ENCODE results near the gene PHYKPL.
"Not testable (repeated sequence)": the region's sequence is repeated elsewhere in the genome, so short reads cannot be mapped to it uniquely, and the experiment has no call there.

The PHYKPL gene

DNA sequence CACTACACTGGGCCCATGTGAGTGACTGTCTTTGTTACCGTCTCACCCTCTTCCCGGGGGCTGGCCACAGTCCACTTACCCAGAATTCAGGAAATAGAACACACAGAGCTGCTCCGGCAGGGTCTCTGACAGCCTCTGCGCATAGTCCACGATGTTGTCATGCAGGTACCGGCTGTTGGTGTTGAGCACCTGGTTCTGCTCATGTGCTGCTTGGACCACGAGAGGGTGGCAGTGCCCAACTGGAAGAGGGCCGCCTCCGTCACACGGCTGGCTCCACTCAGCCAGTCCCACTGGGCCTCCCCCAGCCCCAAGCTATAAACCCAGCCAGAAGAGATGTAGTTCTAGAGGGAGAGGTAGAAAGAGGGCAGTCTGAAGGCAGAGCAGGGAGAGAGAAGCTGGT is 2.7 kb downstream of the PHYKPL start:
- no peak overlapping the region for H3K4me3 ChIP-seq (replicated peaks; ENCODE audit: insufficient read depth, low read length)
- no peak for TF ChIP-seq SPI1 (IDR thresholded peaks at IDR 0.05; ENCODE audit: borderline replicate concordance, low read depth)
- TF ChIP-seq, protein P1, sequence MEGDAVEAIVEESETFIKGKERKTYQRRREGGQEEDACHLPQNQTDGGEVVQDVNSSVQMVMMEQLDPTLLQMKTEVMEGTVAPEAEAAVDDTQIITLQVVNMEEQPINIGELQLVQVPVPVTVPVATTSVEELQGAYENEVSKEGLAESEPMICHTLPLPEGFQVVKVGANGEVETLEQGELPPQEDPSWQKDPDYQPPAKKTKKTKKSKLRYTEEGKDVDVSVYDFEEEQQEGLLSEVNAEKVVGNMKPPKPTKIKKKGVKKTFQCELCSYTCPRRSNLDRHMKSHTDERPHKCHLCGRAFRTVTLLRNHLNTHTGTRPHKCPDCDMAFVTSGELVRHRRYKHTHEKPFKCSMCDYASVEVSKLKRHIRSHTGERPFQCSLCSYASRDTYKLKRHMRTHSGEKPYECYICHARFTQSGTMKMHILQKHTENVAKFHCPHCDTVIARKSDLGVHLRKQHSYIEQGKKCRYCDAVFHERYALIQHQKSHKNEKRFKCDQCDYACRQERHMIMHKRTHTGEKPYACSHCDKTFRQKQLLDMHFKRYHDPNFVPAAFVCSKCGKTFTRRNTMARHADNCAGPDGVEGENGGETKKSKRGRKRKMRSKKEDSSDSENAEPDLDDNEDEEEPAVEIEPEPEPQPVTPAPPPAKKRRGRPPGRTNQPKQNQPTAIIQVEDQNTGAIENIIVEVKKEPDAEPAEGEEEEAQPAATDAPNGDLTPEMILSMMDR (IDR thresholded peaks at IDR 0.05; ENCODE audit: insufficient read depth, low read length): no peak
- no peak for TF ChIP-seq GABPA (IDR thresholded peaks at IDR 0.05; ENCODE audit: low read depth)
- TF ChIP-seq, protein P2, sequence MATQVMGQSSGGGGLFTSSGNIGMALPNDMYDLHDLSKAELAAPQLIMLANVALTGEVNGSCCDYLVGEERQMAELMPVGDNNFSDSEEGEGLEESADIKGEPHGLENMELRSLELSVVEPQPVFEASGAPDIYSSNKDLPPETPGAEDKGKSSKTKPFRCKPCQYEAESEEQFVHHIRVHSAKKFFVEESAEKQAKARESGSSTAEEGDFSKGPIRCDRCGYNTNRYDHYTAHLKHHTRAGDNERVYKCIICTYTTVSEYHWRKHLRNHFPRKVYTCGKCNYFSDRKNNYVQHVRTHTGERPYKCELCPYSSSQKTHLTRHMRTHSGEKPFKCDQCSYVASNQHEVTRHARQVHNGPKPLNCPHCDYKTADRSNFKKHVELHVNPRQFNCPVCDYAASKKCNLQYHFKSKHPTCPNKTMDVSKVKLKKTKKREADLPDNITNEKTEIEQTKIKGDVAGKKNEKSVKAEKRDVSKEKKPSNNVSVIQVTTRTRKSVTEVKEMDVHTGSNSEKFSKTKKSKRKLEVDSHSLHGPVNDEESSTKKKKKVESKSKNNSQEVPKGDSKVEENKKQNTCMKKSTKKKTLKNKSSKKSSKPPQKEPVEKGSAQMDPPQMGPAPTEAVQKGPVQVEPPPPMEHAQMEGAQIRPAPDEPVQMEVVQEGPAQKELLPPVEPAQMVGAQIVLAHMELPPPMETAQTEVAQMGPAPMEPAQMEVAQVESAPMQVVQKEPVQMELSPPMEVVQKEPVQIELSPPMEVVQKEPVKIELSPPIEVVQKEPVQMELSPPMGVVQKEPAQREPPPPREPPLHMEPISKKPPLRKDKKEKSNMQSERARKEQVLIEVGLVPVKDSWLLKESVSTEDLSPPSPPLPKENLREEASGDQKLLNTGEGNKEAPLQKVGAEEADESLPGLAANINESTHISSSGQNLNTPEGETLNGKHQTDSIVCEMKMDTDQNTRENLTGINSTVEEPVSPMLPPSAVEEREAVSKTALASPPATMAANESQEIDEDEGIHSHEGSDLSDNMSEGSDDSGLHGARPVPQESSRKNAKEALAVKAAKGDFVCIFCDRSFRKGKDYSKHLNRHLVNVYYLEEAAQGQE (IDR thresholded peaks at IDR 0.05; ENCODE audit: insufficient replicate concordance, low read depth): no peak
- no peak for TF ChIP-seq POLR2AphosphoS5 (IDR thresholded peaks at IDR 0.05; ENCODE audit: low read depth)
- DNase-seq (ENCODE audit: low read depth in 1 of 2, low spot score in 1 of 2): no peak
- no peak overlapping the region for H3K27ac ChIP-seq (replicated peaks)
- H3K27me3 ChIP-seq (ENCODE audit: insufficient read depth, poor library complexity, severe bottlenecking): no peaks in the 10 kb centered on the region

DNA sequence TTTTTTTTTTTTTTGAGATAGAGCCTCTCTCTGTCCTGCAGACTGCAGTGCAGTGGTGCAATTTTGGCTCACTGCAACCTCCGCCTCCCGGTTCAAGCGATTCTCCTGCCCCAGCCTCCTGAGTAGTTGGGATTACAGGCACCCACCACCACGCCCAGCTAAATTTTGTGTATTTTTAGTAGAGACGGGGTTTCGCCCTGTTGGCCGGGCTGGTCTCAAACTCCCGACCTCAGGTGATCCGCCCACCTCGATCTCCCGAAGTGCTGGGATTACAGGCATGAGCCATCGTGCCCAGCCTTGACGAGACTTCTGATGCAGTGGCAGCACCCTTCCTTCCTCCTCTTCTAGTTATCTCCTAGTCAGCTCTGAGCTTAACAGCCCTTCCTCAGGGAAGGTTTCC is 3.5 kb downstream of the PHYKPL start:
- not testable (repeated sequence) for H3K27me3 ChIP-seq (ENCODE audit: insufficient read depth, poor library complexity, severe bottlenecking); H3K27ac ChIP-seq (replicated peaks); H3K4me3 ChIP-seq (replicated peaks; ENCODE audit: insufficient read depth, low read length); DNase-seq (ENCODE audit: low read depth in 1 of 2, low spot score in 1 of 2)

DNA sequence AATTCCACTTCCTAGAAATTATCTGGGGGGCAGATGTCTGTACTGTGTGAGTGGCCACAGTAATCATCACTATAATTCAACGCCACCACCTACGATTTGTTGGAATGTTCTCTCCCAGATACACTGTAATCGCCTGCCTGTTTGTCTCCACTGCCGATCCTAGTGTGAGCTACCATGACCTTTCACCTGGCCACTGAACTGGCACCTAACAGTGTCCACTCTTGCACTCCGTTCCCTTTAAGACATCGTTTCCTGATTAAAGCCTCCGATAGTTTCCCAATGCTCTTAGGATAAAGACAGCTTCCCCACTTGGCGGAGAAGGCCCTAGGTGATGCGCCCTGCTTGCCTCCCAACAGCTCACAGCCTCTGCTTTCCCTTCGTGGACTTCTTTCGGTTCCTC is 4.0 kb downstream of the PHYKPL start:
- Histone ChIP-seq H3K27ac (replicated peaks) (no peak overlapping the region), H3K4me3 (replicated peaks; ENCODE audit: insufficient read depth, low read length) (no peak overlapping the region), H3K27me3 (ENCODE audit: insufficient read depth, poor library complexity, severe bottlenecking) (no peaks in the 10 kb centered on the region)
- DNase-seq (ENCODE audit: low read depth in 1 of 2, low spot score in 1 of 2): no peak
- TF ChIP-seq SPI1 (IDR thresholded peaks at IDR 0.05; ENCODE audit: borderline replicate concordance, low read depth) (no peak), POLR2AphosphoS5 (IDR thresholded peaks at IDR 0.05; ENCODE audit: low read depth) (no peak), GABPA (IDR thresholded peaks at IDR 0.05; ENCODE audit: low read depth) (no peak)
- TF ChIP-seq, protein P2 (IDR thresholded peaks at IDR 0.05; ENCODE audit: insufficient replicate concordance, low read depth): no peak
- TF ChIP-seq, protein P1 (IDR thresholded peaks at IDR 0.05; ENCODE audit: insufficient read depth, low read length): no peak

DNA sequence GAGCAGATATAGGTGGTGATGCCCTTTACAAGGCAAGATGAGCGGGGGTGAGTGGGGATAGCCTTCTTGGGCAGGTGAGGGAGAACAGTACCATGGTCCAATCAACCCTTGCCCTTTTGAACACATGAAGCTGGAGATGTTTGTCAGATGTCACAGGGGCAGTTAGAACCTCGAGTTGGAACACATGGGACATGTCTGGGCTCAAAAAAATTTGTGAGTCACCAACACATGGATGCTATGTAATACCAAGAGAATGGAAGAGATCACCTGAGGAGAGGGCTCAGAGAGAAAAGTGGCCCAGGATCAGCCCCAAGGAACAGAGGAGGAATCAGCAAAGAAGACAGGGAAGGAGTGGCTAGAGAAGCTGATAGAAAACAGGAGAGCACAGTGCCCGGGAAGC is 4.7 kb downstream of the PHYKPL start:
- no peak for DNase-seq (ENCODE audit: low read depth in 1 of 2, low spot score in 1 of 2)
- Histone ChIP-seq H3K27me3 (ENCODE audit: insufficient read depth, poor library complexity, severe bottlenecking) (no peaks in the 10 kb centered on the region), H3K4me3 (replicated peaks; ENCODE audit: insufficient read depth, low read length) (no peak overlapping the region), H3K27ac (replicated peaks) (no peak overlapping the region)
- TF ChIP-seq GABPA (IDR thresholded peaks at IDR 0.05; ENCODE audit: low read depth) (no peak), POLR2AphosphoS5 (IDR thresholded peaks at IDR 0.05; ENCODE audit: low read depth) (no peak), SPI1 (IDR thresholded peaks at IDR 0.05; ENCODE audit: borderline replicate concordance, low read depth) (no peak)
- TF ChIP-seq, protein P1 (IDR thresholded peaks at IDR 0.05; ENCODE audit: insufficient read depth, low read length): no peak
- TF ChIP-seq, protein P2 (IDR thresholded peaks at IDR 0.05; ENCODE audit: insufficient replicate concordance, low read depth): no peak
